Esophagus (tissue), 2 donors: ENCODE measurements around the gene RAB27A. TPM values are rescaled to one million over a fixed set of nuclear protein-coding genes. Genes with fewer than 3 reads are reported as not detected.

ENCODE experiments used
- H3K27ac ChIP-seq, 2 donors: one replicate each; pipeline ENCODE4 v1.5.1; 2013; ENCODE audit warnings: low read depth in 2 of 2, mild to moderate bottlenecking in 2 of 2, inconsistent platforms in 1 of 2, low read length in 1 of 2, moderate library complexity in 1 of 2
- H3K27me3 ChIP-seq, 2 donors: one replicate each; pipeline ENCODE4 v1.6.1; 2013; ENCODE audit warnings: low read length in 2 of 2, control low read depth in 1 of 2, mild to moderate bottlenecking in 1 of 2; ENCODE audit not compliant: insufficient read depth in 2 of 2, control insufficient read depth in 1 of 2
- H3K36me3 ChIP-seq, 2 donors: one replicate each; pipeline ENCODE4 v1.6.1; 2013; ENCODE audit warnings: low read length in 1 of 2; ENCODE audit not compliant: control insufficient read depth in 2 of 2, insufficient read depth in 2 of 2
- H3K4me1 ChIP-seq, 2 donors: one replicate each; pipeline ENCODE4 v1.6.1; 2013; ENCODE audit warnings: low read length in 1 of 2; ENCODE audit not compliant: control insufficient read depth in 2 of 2, insufficient read depth in 2 of 2
- H3K4me3 ChIP-seq, 2 donors: one replicate each; pipeline ENCODE4 v1.5.1; 2013; ENCODE audit warnings: low read length in 2 of 2, mild to moderate bottlenecking in 2 of 2, low read depth in 1 of 2, moderate library complexity in 1 of 2
- H3K9me3 ChIP-seq, 2 donors: one replicate each; pipeline ENCODE4 v1.6.1; 2013; ENCODE audit warnings: mild to moderate bottlenecking in 2 of 2, low read depth in 1 of 2, low read length in 1 of 2, moderate library complexity in 1 of 2; ENCODE audit not compliant: control insufficient read depth in 2 of 2, insufficient read depth in 1 of 2
- WGBS, 2 donors: extraction: QIAGEN DNeasy Blood & Tissue Kit; methylation state at CpG; one replicate each; pipeline ENCODE4 v1.1.7; 2013; 5-methylcytosine and 5-hydroxymethylcytosine counted together
- polyA plus RNA-seq, 2 donors: library from polyadenylated mRNA; stranded (reverse); fragments of 200-250 nt; gene quantifications; one replicate each; pipeline ENCODE4 v1.2.3, GENCODE V29; 2013
- donor health status: healthy with polysubstance abuse.
- donor health status: Bipolar disorder and iron deficiency.

Gene RAB27A
- polyA plus RNA-seq, 2 donors: 10.2 to 20.9 TPM

DNA sequence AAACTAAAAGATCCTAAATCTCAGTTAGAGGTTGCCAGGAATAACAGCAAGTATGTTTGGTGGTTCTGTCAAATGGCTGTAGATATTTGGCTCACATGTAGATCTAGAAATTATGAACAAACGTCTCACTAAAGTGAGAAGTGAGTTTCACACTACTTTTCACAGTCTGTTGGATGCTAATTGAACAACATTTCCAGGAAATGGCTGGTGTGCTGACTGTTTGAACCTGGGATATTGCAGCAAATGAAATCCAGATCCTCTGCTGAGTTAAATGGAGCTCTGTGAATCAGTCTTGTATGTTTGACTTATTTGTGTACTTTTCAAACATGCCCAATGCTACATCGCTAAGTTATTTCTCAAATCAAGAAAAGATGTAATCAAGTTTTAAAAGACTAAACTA is 71.6 kb downstream of the RAB27A start:
- H3K9me3 ChIP-seq: no peaks in the 10 kb centered on the region
- no peaks in the 10 kb centered on the region for H3K27me3 ChIP-seq
- 65 to 70% methylated on average over 2 of the region's 2 CpGs for WGBS, 2 donors
- no peak overlapping the region for H3K27ac ChIP-seq
- no peaks in the 10 kb centered on the region for H3K36me3 ChIP-seq
- no peaks in the 10 kb centered on the region for H3K4me1 ChIP-seq
- no peak overlapping the region for H3K4me3 ChIP-seq

DNA sequence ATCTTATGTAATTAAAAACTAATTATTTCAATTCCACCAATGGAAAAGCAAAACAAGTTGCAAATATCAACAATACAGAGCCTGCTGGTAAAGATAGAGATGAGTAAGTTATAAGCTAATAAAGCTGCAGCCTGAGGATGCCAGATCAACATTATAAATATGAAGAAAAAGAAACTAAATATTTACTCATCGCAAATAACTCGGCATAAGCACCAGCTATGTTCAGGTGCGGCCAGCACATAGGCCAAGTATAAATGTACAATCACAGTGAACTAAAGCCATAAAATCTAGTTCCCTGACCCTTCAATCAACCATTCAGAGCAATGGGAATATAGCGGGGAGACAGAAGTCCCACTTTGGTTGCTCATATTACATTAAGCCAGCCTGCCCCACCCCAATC is 85.1 kb downstream of the RAB27A start:
- WGBS, 2 donors: 86 to 96% methylated on average over 4 of the region's 4 CpGs
- no peaks in the 10 kb centered on the region for H3K9me3 ChIP-seq
- no peaks in the 10 kb centered on the region for H3K4me1 ChIP-seq

GRCh38 chr15:55202206-55202605 is 87.4 kb downstream of the RAB27A start:
- H3K4me3 ChIP-seq: no peak overlapping the region
- no peak overlapping the region for H3K27ac ChIP-seq
- 98 to 100% methylated on average over 1 of the region's 1 CpG for WGBS, 2 donors
- H3K9me3 ChIP-seq: no peaks in the 10 kb centered on the region
- peaks cover 0 to 3% of the 10 kb centered on the region in 2 donors for H3K36me3 ChIP-seq
- no peaks in the 10 kb centered on the region for H3K4me1 ChIP-seq
- no peaks in the 10 kb centered on the region for H3K27me3 ChIP-seq

More for the DNA sequence above, 85.1 kb downstream of the RAB27A start:
- Histone ChIP-seq H3K4me3 (no peak overlapping the region), H3K27ac (no peak overlapping the region), H3K36me3 (peaks cover 0 to 3% of the 10 kb centered on the region in 2 donors), H3K27me3 (no peaks in the 10 kb centered on the region)

- 98 to 100% methylated on average over 3 of the region's 3 CpGs for WGBS, 2 donors
- Histone ChIP-seq H3K4me3 (no peak overlapping the region), H3K27me3 (no peaks in the 10 kb centered on the region), H3K9me3 (no peaks in the 10 kb centered on the region), H3K4me1 (peaks cover 0 to 2% of the 10 kb centered on the region in 2 donors), H3K27ac (no peak overlapping the region), H3K36me3 (no peaks in the 10 kb centered on the region)
These were observed 90.9 kb downstream of the RAB27A start for GRCh38 chr15:55198706-55199105.

- H3K27ac ChIP-seq: no peak overlapping the region
These were observed 91.9 kb downstream of the RAB27A start for GRCh38 chr15:55197719-55198118.

GRCh38 chr15:55197362-55197705 is 92.3 kb downstream of the RAB27A start:
- peaks cover 0 to 2% of the 10 kb centered on the region in 2 donors for H3K4me1 ChIP-seq
- WGBS, 2 donors: 0 to 1% methylated on average over 10 of the region's 10 CpGs
- no peaks in the 10 kb centered on the region for H3K27me3 ChIP-seq
- H3K36me3 ChIP-seq: no peaks in the 10 kb centered on the region
- peak overlapping the region; percentile 86 to 91 for H3K27ac ChIP-seq
- H3K9me3 ChIP-seq: no peaks in the 10 kb centered on the region
- peak overlapping the region; percentile 92 to 94 for H3K4me3 ChIP-seq

More at GRCh38 chr15:55197719-55198118, 91.9 kb downstream of the RAB27A start:
- Histone ChIP-seq H3K27me3 (no peaks in the 10 kb centered on the region), H3K4me3 (peak overlapping the region; percentile 92 to 94), H3K36me3 (no peaks in the 10 kb centered on the region), H3K9me3 (no peaks in the 10 kb centered on the region), H3K4me1 (peaks cover 0 to 2% of the 10 kb centered on the region in 2 donors)
- WGBS, 2 donors: 43 to 54% methylated on average over 4 of the region's 4 CpGs

GRCh38 chr15:55196458-55197361 is 92.9 kb downstream of the RAB27A start, which contains the start of gene RSL24D1:
Gene RSL24D1, minus strand, starts transcription at chr15:55196941. Its CDS starts 51 bp downstream, at chr15:55196890.
- Histone ChIP-seq H3K4me3 (peak within 1 kb of the TSS; percentile 92 to 94), H3K27ac (peak within 1 kb of the TSS; percentile 92 to 97), H3K27me3 (no peaks in the 10 kb centered on the region), H3K36me3 (peaks cover 0 to 4% of the 10 kb centered on the region in 2 donors), H3K4me1 (peaks cover 0 to 2% of the 10 kb centered on the region in 2 donors), H3K9me3 (no peaks in the 10 kb centered on the region)
- WGBS, 2 donors: 0% methylated on average over 62 of the region's 62 CpGs

DNA sequence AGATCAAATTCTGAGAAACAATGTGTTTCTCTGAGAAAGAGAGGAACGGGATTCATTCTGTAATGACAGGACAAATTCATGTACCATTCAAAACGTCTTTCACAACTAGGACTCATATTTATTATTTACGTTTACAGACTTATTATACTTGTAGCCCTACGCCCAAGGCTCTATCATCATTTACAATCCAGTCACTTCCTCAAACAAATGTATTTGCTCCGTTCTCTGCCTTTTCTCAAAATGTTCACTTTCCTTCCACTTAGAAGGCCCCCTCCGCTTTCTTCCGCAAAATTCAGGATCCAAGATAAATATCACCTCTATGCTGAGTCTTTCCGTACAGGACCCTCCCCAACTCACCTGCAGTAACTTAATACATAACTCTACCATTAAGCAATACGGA is 93.6 kb downstream of the RAB27A start:
- Histone ChIP-seq H3K27me3 (no peaks in the 10 kb centered on the region), H3K4me3 (peak overlapping the region; percentile 92 to 94), H3K4me1 (peaks cover 0 to 2% of the 10 kb centered on the region in 2 donors), H3K36me3 (peaks cover 0 to 4% of the 10 kb centered on the region in 2 donors), H3K27ac (peak overlapping the region; percentile 92 to 97), H3K9me3 (no peaks in the 10 kb centered on the region)
- WGBS, 2 donors: 1 to 2% methylated on average over 9 of the region's 9 CpGs

DNA sequence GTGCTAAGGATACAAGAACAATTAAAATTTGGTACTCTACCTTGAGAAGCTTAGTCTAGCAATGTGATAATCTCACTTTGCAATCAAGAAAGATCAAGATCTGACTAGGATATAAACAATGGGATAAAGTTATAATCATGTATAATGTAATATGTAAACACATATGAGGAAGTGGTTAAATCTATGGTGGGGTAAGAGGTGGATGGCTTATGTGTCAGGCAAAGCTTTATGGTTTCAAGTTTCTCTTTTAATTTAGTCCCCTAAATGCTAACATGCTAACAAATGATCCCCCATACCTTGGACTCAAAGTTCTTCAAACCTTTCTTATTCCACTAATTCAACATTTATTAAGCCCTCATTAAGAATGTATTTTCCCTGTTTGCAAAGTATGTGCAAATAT is 95.4 kb downstream of the RAB27A start:
- Histone ChIP-seq H3K4me3 (no peak overlapping the region), H3K27ac (no peak overlapping the region), H3K36me3 (peaks cover 0 to 4% of the 10 kb centered on the region in 2 donors), H3K4me1 (peaks cover 0 to 2% of the 10 kb centered on the region in 2 donors), H3K9me3 (no peaks in the 10 kb centered on the region), H3K27me3 (no peaks in the 10 kb centered on the region)

DNA sequence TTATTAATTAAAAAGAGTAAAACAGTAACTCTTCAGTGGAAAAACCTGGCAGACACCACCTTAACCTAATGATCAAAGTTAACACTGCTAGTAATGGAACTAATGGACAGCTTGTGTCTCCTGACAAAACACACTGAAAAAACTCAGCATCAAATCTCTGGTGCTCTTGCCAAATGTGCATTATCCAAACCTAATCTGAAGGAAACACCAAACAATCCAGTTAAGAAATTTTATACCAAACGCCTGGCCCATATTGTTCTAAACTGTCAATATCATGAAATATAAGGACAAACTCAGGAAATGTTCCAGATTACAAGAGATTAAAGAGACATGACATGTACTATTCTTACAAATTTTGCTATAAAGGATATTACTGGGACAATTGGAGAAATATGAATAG is 103.3 kb downstream of the RAB27A start:
- H3K27ac ChIP-seq: no peak overlapping the region
- no peaks in the 10 kb centered on the region for H3K9me3 ChIP-seq
- peaks cover 0 to 2% of the 10 kb centered on the region in 2 donors for H3K36me3 ChIP-seq
- no peak overlapping the region for H3K4me3 ChIP-seq
- WGBS, 2 donors: 64 to 66% methylated on average over 1 of the region's 1 CpG
- no peaks in the 10 kb centered on the region for H3K27me3 ChIP-seq
- H3K4me1 ChIP-seq: no peaks in the 10 kb centered on the region
